GM10266 (cell line): ENCODE data around the gene HOXA2.

ENCODE experiments used
- DNase-seq: peaks from one replicate; pipeline ENCODE4 v3.0.0; 2012; ENCODE audit errors: extremely low spot score
- TF ChIP-seq, protein P1 (sequence below): IDR thresholded peaks from 2 replicates; pipeline ENCODE4 v1.5.1; 2012; ENCODE audit warnings: mild to moderate bottlenecking, low read depth; ENCODE audit not compliant: control insufficient read depth, insufficient read depth; ENCODE audit errors: missing control alignments

The HOXA2 gene

DNA sequence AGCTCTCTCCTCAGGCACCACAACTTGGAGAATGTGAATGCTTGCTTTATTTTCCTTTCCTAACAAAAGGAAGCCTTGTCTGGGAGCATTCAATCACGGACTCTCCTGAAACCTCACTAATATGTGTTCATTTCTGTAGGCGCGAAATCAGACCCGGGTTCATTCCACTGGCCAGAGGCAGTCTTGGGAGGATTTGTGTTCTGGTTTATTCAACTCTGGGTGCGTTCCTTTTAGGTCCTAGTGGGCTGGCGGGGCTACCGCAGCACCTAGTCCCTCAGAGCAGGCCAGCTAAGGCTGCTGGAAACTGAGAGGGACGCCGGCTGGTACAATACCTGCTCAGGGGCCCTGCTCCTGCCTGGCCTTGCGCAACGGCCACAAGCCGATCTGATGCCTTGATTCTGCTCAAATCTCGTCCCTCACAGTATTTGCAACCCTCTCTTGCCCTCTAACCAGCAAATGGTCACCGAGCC lies 20.6 kb upstream of the HOXA2 start:
- TF ChIP-seq, protein P1, sequence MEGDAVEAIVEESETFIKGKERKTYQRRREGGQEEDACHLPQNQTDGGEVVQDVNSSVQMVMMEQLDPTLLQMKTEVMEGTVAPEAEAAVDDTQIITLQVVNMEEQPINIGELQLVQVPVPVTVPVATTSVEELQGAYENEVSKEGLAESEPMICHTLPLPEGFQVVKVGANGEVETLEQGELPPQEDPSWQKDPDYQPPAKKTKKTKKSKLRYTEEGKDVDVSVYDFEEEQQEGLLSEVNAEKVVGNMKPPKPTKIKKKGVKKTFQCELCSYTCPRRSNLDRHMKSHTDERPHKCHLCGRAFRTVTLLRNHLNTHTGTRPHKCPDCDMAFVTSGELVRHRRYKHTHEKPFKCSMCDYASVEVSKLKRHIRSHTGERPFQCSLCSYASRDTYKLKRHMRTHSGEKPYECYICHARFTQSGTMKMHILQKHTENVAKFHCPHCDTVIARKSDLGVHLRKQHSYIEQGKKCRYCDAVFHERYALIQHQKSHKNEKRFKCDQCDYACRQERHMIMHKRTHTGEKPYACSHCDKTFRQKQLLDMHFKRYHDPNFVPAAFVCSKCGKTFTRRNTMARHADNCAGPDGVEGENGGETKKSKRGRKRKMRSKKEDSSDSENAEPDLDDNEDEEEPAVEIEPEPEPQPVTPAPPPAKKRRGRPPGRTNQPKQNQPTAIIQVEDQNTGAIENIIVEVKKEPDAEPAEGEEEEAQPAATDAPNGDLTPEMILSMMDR: no peak
- DNase-seq: no peak

DNA sequence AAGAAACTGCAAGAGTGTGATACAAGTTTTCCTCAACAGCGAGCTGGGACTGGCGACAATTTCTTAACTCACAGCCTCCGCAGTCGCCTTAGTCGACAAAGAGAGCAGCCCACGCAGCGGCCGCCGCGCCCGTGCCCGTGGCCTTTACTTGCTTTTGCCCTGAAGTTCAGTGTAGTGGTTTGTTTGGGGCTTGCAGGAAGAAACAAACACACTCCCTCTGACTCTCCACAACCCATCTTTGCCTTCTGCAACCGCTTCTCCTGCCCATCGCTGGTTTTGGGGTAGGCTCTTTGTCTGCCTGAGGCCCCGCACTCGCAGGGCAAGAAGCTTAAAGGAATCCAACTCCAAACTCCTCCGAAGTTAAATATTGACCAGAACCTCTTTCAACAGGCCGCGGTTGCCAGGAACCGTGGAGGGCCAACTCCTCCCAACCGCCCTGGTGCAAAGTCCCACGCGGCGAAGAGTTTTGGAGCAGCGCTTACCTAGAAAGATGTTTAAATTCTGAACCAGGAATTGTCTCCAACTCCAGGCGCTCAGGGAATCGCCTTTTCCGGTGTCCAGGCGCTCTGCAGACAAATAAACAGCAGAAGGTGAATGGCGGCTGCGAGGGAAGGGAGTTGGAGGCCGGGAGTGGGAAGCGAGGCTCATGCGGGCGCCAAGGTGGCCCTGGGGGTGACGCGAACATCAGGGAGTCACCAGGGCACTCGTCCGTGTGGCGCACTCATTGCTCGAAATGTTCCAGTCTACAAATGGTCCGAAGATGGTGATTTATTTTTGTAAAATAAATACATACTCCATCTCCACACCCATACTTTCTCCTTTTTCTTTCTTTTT lies 19.8 kb upstream of the HOXA2 start:
- no peak for DNase-seq
- TF ChIP-seq, protein P1: no peak

DNA sequence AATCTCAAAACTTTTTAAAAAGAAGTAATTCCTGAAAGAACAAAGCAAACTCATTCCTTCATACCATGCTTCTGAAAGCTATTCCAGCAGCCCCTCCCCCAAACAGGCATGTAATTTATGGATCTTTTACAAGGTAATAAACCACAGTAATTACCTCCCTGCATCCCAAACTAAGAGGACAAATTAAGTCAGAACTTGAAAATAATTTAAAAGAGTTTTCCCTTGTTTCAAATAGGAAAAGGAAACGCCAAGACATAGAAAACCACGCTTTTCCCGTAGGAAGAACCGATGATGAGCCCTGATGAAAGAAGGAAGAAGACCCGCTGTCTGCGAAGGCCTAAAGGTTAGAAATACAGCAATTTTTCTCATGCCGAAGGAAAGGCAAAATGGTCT lies 19.2 kb upstream of the HOXA2 start:
- TF ChIP-seq, protein P1: no peak

DNA sequence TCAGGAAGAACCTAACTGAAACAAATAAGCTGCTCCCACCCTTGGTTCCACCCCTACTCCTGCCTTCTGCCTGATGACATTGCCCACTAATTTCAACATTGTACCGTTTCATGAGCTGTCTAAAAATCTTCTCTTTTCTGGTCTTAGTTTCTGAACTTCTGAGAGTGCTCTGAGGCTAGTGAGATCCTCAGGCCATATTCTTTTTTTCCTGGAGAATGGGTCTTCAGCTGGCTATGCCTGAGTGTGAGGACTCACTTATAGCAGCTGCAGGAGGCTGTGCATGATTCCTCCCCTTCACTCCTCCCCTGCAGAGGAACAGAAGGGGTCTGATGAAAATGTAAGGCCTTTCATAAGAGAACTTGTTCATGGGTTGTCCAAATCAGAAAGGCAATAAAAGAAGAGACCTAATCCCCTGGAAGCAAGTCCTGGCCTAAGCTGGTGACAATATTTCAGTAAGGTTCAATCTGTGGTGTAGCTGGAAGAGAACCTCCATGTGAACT lies 17.0 kb upstream of the HOXA2 start:
- TF ChIP-seq, protein P1: no peak
- DNase-seq: no peak

More for the DNA sequence above, 19.2 kb upstream of the HOXA2 start:
- DNase-seq: no peak

DNA sequence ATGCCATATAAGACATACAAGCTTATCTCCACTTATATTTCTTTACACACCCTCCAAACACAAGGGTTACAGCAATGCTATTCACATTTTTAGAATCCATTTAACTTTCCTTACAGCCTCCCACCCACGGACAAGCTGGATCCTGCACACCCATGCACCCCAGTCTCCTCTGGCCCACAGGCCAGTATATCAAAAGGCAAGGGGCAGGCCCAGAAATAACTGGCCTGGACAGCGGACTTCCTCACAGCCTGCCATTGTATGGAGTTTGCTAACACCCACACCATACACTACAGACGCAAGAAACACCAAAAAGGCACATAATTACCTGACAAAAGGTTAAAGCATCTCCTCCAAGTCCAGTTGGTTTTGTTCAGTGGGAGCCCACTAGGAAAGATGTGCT lies 16.1 kb upstream of the HOXA2 start:
- no peak for DNase-seq
- TF ChIP-seq, protein P1: no peak

DNA sequence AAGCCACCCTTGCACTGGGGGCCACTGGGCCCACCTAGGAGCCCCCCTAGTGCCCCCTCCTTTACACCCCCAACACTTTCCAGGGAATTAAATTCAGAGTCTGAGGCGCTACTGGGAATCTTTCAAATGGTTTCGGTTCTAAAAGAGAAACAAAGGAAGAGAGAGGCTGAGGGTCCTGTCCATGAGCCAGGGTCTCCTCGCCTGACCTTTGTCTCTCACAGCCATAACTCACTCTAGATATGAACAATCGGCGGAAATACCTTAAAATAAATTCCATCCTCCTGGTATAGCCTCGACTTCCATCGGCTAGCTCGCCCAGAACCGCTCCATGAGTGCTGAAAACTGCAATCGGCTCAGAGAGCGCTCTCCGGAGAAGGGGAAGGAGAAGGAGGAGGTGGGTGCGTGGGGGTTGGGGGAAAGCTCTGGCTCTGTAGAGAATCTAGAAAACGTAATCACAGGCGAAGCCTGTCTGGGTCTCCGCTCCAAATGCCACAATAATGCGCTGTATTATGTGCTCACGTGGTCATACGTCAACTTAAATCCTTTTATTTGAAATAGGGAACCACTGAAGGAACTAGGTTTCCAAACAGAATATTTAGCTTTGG lies 15.5 kb upstream of the HOXA2 start:
- TF ChIP-seq, protein P1: no peak
- DNase-seq: no peak
